Liver (tissue), 9 donors: ENCODE measurements around the gene FBXO31. TPM values are rescaled to one million over a fixed set of nuclear protein-coding genes. Genes with fewer than 3 reads are reported as not detected.

ENCODE experiments used
- DNase-seq: peaks from one replicate; pipeline ENCODE4 v3.0.0-alpha.2; 2017; ENCODE audit warnings: low spot score
- H3K27ac ChIP-seq, 2 donors: one replicate each; pipeline ENCODE4 v1.7.0; 2013; ENCODE audit warnings: inconsistent platforms in 2 of 2, low read length in 2 of 2, control low read depth in 1 of 2, low read depth in 1 of 2, mild to moderate bottlenecking in 1 of 2
- H3K27me3 ChIP-seq, 4 donors: one replicate each; pipeline versions ENCODE4 v1.6.1 to v1.7.0; 2013; ENCODE audit warnings: low read length in 3 of 4, inconsistent platforms in 1 of 4, mild to moderate bottlenecking in 1 of 4, moderate library complexity in 1 of 4; ENCODE audit not compliant: control insufficient read depth in 4 of 4, insufficient read depth in 4 of 4
- H3K36me3 ChIP-seq, 4 donors: one replicate each; pipeline versions ENCODE4 v1.6.1 to v1.7.0; 2013; ENCODE audit warnings: low read length in 3 of 4, mild to moderate bottlenecking in 3 of 4, low read depth in 1 of 4, moderate library complexity in 1 of 4; ENCODE audit not compliant: control insufficient read depth in 4 of 4, insufficient read depth in 3 of 4
- H3K4me1 ChIP-seq, 4 donors: one replicate each; pipeline versions ENCODE4 v1.6.1 to v1.7.0; 2013; ENCODE audit warnings: low read length in 3 of 4, mild to moderate bottlenecking in 3 of 4, moderate library complexity in 1 of 4; ENCODE audit not compliant: control insufficient read depth in 4 of 4, insufficient read depth in 4 of 4
- H3K4me3 ChIP-seq, 3 donors: one replicate each; pipeline versions ENCODE4 v1.6.1 to v1.7.0; 2013; ENCODE audit warnings: low read length in 3 of 3, control low read depth in 1 of 3, low read depth in 1 of 3, mild to moderate bottlenecking in 1 of 3
- H3K9ac ChIP-seq, 2 donors: one replicate each; pipeline ENCODE4 v1.7.0; 2013; ENCODE audit warnings: low read length in 2 of 2, mild to moderate bottlenecking in 2 of 2, moderate library complexity in 2 of 2, control low read depth in 1 of 2, low read depth in 1 of 2
- H3K9me3 ChIP-seq, 4 donors: one replicate each; pipeline versions ENCODE4 v1.6.1 to v1.7.0; 2013; ENCODE audit warnings: low read length in 3 of 4; ENCODE audit not compliant: control insufficient read depth in 4 of 4
- EGR1 ChIP-seq, 2 donors: IDR thresholded peaks; 2 replicates each; pipeline ENCODE4 v1.6.1; 2016 to 2018; ENCODE audit warnings: antibody characterized with exemption in 2 of 2, low read depth in 2 of 2
- FOXA1 ChIP-seq: IDR thresholded peaks from 2 replicates; pipeline ENCODE4 v1.6.1; 2016; ENCODE audit warnings: antibody characterized with exemption
- FOXA2 ChIP-seq: IDR thresholded peaks from 2 replicates; pipeline ENCODE4 v1.6.1; 2016; ENCODE audit warnings: antibody characterized with exemption
- GABPA ChIP-seq, 2 donors: IDR thresholded peaks in 1 of 2; conservative IDR thresholded peaks in 1 of 2; 2 replicates each; pipeline ENCODE4 v1.6.1; 2016; ENCODE audit warnings: antibody characterized with exemption in 2 of 2, mild to moderate bottlenecking in 1 of 2, moderate library complexity in 1 of 2
- HNF4A ChIP-seq, 2 donors: conservative IDR thresholded peaks; 2 replicates each; pipeline ENCODE4 v1.6.1; 2016; ENCODE audit warnings: antibody characterized with exemption in 2 of 2, mild to moderate bottlenecking in 2 of 2
- HNF4G ChIP-seq: IDR thresholded peaks from 2 replicates; pipeline ENCODE4 v1.6.1; 2016; ENCODE audit warnings: antibody characterized with exemption
- JUND ChIP-seq, 2 donors: IDR thresholded peaks; 2 replicates each; pipeline ENCODE4 v1.6.1; 2016; ENCODE audit warnings: antibody characterized with exemption in 2 of 2
- MAX ChIP-seq: IDR thresholded peaks from 2 replicates; pipeline ENCODE4 v1.6.1; 2016; ENCODE audit warnings: antibody characterized with exemption
- NR2F2 ChIP-seq: IDR thresholded peaks from 2 replicates; pipeline ENCODE4 v1.6.1; 2016; ENCODE audit warnings: antibody characterized with exemption
- RAD21 ChIP-seq, 2 donors: IDR thresholded peaks; 2 replicates each; pipeline ENCODE4 v1.6.1; 2016; ENCODE audit warnings: antibody characterized with exemption in 2 of 2, mild to moderate bottlenecking in 2 of 2
- RXRA ChIP-seq, 2 donors: IDR thresholded peaks; 2 replicates each; pipeline ENCODE4 v1.6.1; 2017 to 2018; ENCODE audit warnings: antibody characterized with exemption in 2 of 2, mild to moderate bottlenecking in 1 of 2
- SP1 ChIP-seq: IDR thresholded peaks from 2 replicates; pipeline ENCODE4 v1.6.1; 2018; ENCODE audit warnings: antibody characterized with exemption, mild to moderate bottlenecking
- TAF1 ChIP-seq: conservative IDR thresholded peaks from 2 replicates; pipeline ENCODE4 v1.6.1; 2016; ENCODE audit warnings: antibody characterized with exemption, mild to moderate bottlenecking
- YY1 ChIP-seq: IDR thresholded peaks from 2 replicates; pipeline ENCODE4 v1.6.1; 2016; ENCODE audit warnings: antibody characterized with exemption, mild to moderate bottlenecking
- WGBS: extraction: QIAGEN DNeasy Blood & Tissue Kit; methylation state at CpG from one replicate; pipeline ENCODE4 v1.1.7; 2013; 5-methylcytosine and 5-hydroxymethylcytosine counted together
- polyA plus RNA-seq, 2 donors: library from polyadenylated mRNA; stranded (reverse) in 1 of 2; unstranded in 1 of 2; fragments of 200-250 nt in 1 of 2; fragments of >200 nt in 1 of 2; fragmentation: Nextera tagmentation in 1 of 2; extraction: Ambion mirVana in 1 of 2; gene quantifications; one replicate each; pipeline versions ENCODE4 v1.2.1 to v1.2.3, GENCODE V29; 2013 to 2015
- total RNA-seq, 2 donors: library from RNA; depleted of rRNA; stranded (reverse); fragments of >200 nt; gene quantifications; one replicate each; pipeline ENCODE4 v1.2.3, GENCODE V29; 2014
- TF ChIP-seq, protein P1 (sequence below): IDR thresholded peaks from 2 replicates; pipeline ENCODE4 v1.6.1; 2016; ENCODE audit warnings: antibody characterized with exemption
- TF ChIP-seq, protein P2 (sequence below): IDR thresholded peaks from 2 replicates; pipeline ENCODE4 v1.6.1; 2016; ENCODE audit warnings: antibody characterized with exemption
- TF ChIP-seq, protein P3 (sequence below): IDR thresholded peaks from 2 replicates; pipeline ENCODE4 v1.6.1; 2016; ENCODE audit warnings: antibody characterized with exemption, mild to moderate bottlenecking
- TF ChIP-seq, protein P4 (sequence below): fragments of 150-350 bp; IDR thresholded peaks from 2 replicates; pipeline ENCODE4 v1.5.1; 2017; ENCODE audit warnings: improper control_type of control experiment, low read depth, low read length; ENCODE audit not compliant: missing input control
- donor health status: healthy.
- donor health status: healthy.
- donor health status: healthy.
- donor health status: healthy.
- donor health status: healthy.

The FBXO31 gene
- total and polyA plus RNA-seq, 4 donors = 13.2 to 30.3 (median 18.1) TPM

DNA sequence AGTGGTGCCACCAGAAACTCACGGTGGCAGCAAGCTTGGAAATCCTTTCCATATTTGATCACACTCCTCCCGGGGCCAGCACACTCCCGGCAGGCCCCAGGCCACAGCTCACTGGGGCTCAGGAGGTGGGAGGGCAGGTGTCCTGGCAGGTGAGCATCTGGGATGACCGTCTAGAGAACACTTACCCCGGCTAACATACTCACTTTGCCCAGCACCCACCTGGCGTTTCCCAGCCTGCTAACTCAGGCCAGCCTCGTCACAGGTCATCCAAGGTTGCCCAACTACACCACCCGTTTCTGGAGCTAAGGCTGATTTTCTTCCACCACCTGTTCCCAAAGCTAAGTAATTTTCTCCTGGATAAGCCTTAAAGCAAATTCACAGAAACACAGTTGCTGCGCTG, 24.9 kb downstream of the FBXO31 start (continued):
- TF ChIP-seq, protein P1, sequence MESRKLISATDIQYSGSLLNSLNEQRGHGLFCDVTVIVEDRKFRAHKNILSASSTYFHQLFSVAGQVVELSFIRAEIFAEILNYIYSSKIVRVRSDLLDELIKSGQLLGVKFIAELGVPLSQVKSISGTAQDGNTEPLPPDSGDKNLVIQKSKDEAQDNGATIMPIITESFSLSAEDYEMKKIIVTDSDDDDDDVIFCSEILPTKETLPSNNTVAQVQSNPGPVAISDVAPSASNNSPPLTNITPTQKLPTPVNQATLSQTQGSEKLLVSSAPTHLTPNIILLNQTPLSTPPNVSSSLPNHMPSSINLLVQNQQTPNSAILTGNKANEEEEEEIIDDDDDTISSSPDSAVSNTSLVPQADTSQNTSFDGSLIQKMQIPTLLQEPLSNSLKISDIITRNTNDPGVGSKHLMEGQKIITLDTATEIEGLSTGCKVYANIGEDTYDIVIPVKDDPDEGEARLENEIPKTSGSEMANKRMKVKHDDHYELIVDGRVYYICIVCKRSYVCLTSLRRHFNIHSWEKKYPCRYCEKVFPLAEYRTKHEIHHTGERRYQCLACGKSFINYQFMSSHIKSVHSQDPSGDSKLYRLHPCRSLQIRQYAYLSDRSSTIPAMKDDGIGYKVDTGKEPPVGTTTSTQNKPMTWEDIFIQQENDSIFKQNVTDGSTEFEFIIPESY = no peak
- TF ChIP-seq RAD21 (IDR thresholded peaks at IDR 0.05) (no peak), RXRA (IDR thresholded peaks at IDR 0.05) (no peak), HNF4G (no peak), NR2F2 (no peak), SP1 (no peak)

- no peaks in the 10 kb centered on the region for H3K9me3 ChIP-seq
- no peak overlapping the region for H3K27ac ChIP-seq
- TF ChIP-seq, protein P1 = no peak
- TF ChIP-seq SP1 = no peak
- no peak for TF ChIP-seq EGR1 (IDR thresholded peaks at IDR 0.05; ENCODE audit: low read depth in 2 of 2)
- TF ChIP-seq HNF4G = no peak
- TF ChIP-seq RAD21 (IDR thresholded peaks at IDR 0.05) = no peak
- TF ChIP-seq FOXA1 = no peak
- TF ChIP-seq RXRA (IDR thresholded peaks at IDR 0.05) = no peak
- TF ChIP-seq GABPA (IDR thresholded peaks at IDR 0.05 in 1 of 2, conservative IDR thresholded peaks at IDR 0.05 in 1 of 2) = no peak
- no peak for TF ChIP-seq FOXA2
- TF ChIP-seq YY1 = no peak
- no peaks in the 10 kb centered on the region for H3K27me3 ChIP-seq
- DNase-seq = no peak
- no peak overlapping the region for H3K4me3 ChIP-seq
- peaks cover 7 to 41% (median 37%) of the 10 kb centered on the region in 4 donors for H3K36me3 ChIP-seq
- peaks cover 0 to 2% (median 0%) of the 10 kb centered on the region in 4 donors for H3K4me1 ChIP-seq
- H3K9ac ChIP-seq = no peak overlapping the region
- 94% methylated on average over 17 of the region's 17 CpGs for WGBS
Measured at GRCh38 chr16:87358250-87358649, 25.3 kb downstream of the FBXO31 start.

- H3K36me3 ChIP-seq = peaks cover 5 to 41% (median 31%) of the 10 kb centered on the region in 4 donors
- no peaks in the 10 kb centered on the region for H3K9me3 ChIP-seq
- DNase-seq = no peak
- H3K4me3 ChIP-seq = no peak overlapping the region
- 95% methylated on average over 8 of the region's 8 CpGs for WGBS
- H3K9ac ChIP-seq = no peak overlapping the region
- peaks cover 0 to 2% (median 0%) of the 10 kb centered on the region in 4 donors for H3K4me1 ChIP-seq
- no peak overlapping the region for H3K27ac ChIP-seq
- no peaks in the 10 kb centered on the region for H3K27me3 ChIP-seq
- TF ChIP-seq HNF4A (conservative IDR thresholded peaks at IDR 0.05) (no peak), EGR1 (IDR thresholded peaks at IDR 0.05; ENCODE audit: low read depth in 2 of 2) (no peak), YY1 (no peak), SP1 (no peak), RAD21 (IDR thresholded peaks at IDR 0.05) (no peak), TAF1 (no peak), MAX (no peak), FOXA2 (no peak), FOXA1 (no peak), HNF4G (no peak), NR2F2 (no peak), JUND (IDR thresholded peaks at IDR 0.05) (no peak), RXRA (IDR thresholded peaks at IDR 0.05) (no peak)
- TF ChIP-seq, protein P2, sequence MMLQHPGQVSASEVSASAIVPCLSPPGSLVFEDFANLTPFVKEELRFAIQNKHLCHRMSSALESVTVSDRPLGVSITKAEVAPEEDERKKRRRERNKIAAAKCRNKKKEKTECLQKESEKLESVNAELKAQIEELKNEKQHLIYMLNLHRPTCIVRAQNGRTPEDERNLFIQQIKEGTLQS = no peak
- TF ChIP-seq, protein P3, sequence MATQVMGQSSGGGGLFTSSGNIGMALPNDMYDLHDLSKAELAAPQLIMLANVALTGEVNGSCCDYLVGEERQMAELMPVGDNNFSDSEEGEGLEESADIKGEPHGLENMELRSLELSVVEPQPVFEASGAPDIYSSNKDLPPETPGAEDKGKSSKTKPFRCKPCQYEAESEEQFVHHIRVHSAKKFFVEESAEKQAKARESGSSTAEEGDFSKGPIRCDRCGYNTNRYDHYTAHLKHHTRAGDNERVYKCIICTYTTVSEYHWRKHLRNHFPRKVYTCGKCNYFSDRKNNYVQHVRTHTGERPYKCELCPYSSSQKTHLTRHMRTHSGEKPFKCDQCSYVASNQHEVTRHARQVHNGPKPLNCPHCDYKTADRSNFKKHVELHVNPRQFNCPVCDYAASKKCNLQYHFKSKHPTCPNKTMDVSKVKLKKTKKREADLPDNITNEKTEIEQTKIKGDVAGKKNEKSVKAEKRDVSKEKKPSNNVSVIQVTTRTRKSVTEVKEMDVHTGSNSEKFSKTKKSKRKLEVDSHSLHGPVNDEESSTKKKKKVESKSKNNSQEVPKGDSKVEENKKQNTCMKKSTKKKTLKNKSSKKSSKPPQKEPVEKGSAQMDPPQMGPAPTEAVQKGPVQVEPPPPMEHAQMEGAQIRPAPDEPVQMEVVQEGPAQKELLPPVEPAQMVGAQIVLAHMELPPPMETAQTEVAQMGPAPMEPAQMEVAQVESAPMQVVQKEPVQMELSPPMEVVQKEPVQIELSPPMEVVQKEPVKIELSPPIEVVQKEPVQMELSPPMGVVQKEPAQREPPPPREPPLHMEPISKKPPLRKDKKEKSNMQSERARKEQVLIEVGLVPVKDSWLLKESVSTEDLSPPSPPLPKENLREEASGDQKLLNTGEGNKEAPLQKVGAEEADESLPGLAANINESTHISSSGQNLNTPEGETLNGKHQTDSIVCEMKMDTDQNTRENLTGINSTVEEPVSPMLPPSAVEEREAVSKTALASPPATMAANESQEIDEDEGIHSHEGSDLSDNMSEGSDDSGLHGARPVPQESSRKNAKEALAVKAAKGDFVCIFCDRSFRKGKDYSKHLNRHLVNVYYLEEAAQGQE = no peak
- TF ChIP-seq, protein P1 = no peak
- TF ChIP-seq, protein P4, sequence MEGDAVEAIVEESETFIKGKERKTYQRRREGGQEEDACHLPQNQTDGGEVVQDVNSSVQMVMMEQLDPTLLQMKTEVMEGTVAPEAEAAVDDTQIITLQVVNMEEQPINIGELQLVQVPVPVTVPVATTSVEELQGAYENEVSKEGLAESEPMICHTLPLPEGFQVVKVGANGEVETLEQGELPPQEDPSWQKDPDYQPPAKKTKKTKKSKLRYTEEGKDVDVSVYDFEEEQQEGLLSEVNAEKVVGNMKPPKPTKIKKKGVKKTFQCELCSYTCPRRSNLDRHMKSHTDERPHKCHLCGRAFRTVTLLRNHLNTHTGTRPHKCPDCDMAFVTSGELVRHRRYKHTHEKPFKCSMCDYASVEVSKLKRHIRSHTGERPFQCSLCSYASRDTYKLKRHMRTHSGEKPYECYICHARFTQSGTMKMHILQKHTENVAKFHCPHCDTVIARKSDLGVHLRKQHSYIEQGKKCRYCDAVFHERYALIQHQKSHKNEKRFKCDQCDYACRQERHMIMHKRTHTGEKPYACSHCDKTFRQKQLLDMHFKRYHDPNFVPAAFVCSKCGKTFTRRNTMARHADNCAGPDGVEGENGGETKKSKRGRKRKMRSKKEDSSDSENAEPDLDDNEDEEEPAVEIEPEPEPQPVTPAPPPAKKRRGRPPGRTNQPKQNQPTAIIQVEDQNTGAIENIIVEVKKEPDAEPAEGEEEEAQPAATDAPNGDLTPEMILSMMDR = no peak
Measured at GRCh38 chr16:87356491-87356853, 27.1 kb downstream of the FBXO31 start.
